Panc1 (cell line): ENCODE results near the gene SUSD6. TPM values are rescaled to one million over a fixed set of nuclear protein-coding genes. Genes with fewer than 3 reads are reported as not detected.

Experiments
- ATAC-seq: fragments of 200-7000 bp; cut with Tn5 transposase; 2 replicates; pipeline ENCODE4 v1.9.1; 2020; ENCODE audit warnings: mild to moderate bottlenecking, moderate library complexity
- BruUV-seq: library from RNA; stranded (reverse); fragments of 400-500 nt; replicated peaks from 2 replicates; lab custom pipeline; 2021; lab: Mats Ljungman, UMichigan
- CTCF ChIA-PET: fragments of 300-600 bp; sonication (Branson Sonifier 250); formaldehyde crosslinking; loops from one replicate; lab custom pipeline; 2022; ENCODE audit warnings: antibody characterized with exemption; lab: Charles Lee
- POLR2A ChIA-PET: fragments of 300-600 bp; sonication (Branson Sonifier 250); formaldehyde crosslinking; loops from one replicate; lab custom pipeline; 2022; ENCODE audit warnings: antibody characterized with exemption; lab: Charles Lee
- DNase-seq: peaks from one replicate; pipeline ENCODE4 v3.0.0-alpha.2; 2010; ENCODE audit warnings: low read depth, low spot score
- H3K27ac ChIP-seq: 2 replicates; pipeline ENCODE4 v1.5.1; 2011; ENCODE audit warnings: mild to moderate bottlenecking, low read length, inconsistent platforms
- H3K27me3 ChIP-seq: fragments of 200-500 bp; sonication (Bioruptor generic); 2 replicates; pipeline ENCODE4 v1.6.0; 2014; ENCODE audit warnings: low read length, inconsistent platforms; ENCODE audit not compliant: control insufficient read depth, insufficient read depth
- H3K36me3 ChIP-seq: fragments of 200-500 bp; sonication (Bioruptor generic); 2 replicates; pipeline ENCODE4 v1.5.1; 2014; ENCODE audit warnings: inconsistent platforms, mild to moderate bottlenecking, low read length, moderate library complexity; ENCODE audit not compliant: control insufficient read depth, insufficient read depth
- H3K4me1 ChIP-seq: 2 replicates; pipeline ENCODE4 v1.5.1; 2011; ENCODE audit warnings: inconsistent platforms, mild to moderate bottlenecking, low read length, moderate library complexity; ENCODE audit not compliant: control insufficient read depth, insufficient read depth
- H3K4me3 ChIP-seq, 2 experiments: 2 replicates each; pipeline ENCODE4 v1.5.1; 2011 to 2012; ENCODE audit warnings: low read depth in 2 of 2, low read length in 2 of 2, mild to moderate bottlenecking in 2 of 2, inconsistent platforms in 1 of 2, moderate library complexity in 1 of 2
- H3K9me3 ChIP-seq: fragments of 200-500 bp; sonication (Bioruptor generic); 2 replicates; pipeline ENCODE4 v1.5.1; 2014; ENCODE audit warnings: low read depth, mild to moderate bottlenecking, inconsistent platforms, low read length, moderate library complexity; ENCODE audit not compliant: control insufficient read depth, insufficient read depth
- POLR2AphosphoS5 ChIP-seq: IDR thresholded peaks from 2 replicates; pipeline ENCODE4 v1.6.1; 2012; ENCODE audit warnings: mild to moderate bottlenecking, low read depth, low read length, moderate library complexity
- REST ChIP-seq, 2 experiments: IDR thresholded peaks; 2 replicates each; pipeline ENCODE4 v1.6.1; 2011 to 2012; ENCODE audit warnings: low read depth in 2 of 2, control low read depth in 1 of 2, low read length in 1 of 2, mild to moderate bottlenecking in 1 of 2, moderate library complexity in 1 of 2; ENCODE audit not compliant: insufficient read depth in 1 of 2
- SIN3A ChIP-seq: IDR thresholded peaks from 2 replicates; pipeline ENCODE4 v1.6.1; 2012; ENCODE audit warnings: low read depth, mild to moderate bottlenecking, low read length, moderate library complexity, borderline replicate concordance; ENCODE audit not compliant: insufficient read depth
- TCF7L2 ChIP-seq: IDR thresholded peaks from 2 replicates; pipeline ENCODE4 v1.6.1; 2011; ENCODE audit warnings: mild to moderate bottlenecking, low read depth, low read length, inconsistent platforms
- in situ Hi-C: cut with HindIII; loops from 2 replicates; pipeline ENCODE4 v1.10.0; 2016; ENCODE audit warnings: low sequenced_read_pairs, low pct_unique_long_range_greater_than_20kb
- intact Hi-C: fragments of 100-400 bp; cut with micrococcal nuclease; formaldehyde crosslinking; loops from one replicate; pipeline ENCODE4 v1.10.0; 2022; ENCODE audit not compliant: unreplicated experiment
- total RNA-seq: library from RNA; stranded (reverse); gene quantifications from one replicate; pipeline ENCODE4 v1.2.1, GENCODE V29; 2021; ENCODE audit not compliant: unreplicated experiment
- TF ChIP-seq, protein P1 (sequence below): fragments of 450-650 bp; IDR thresholded peaks from 2 replicates; pipeline ENCODE4 v1.5.1; 2017; ENCODE audit warnings: mild to moderate bottlenecking

Gene SUSD6
- total RNA-seq, 1 experiment from 2014 or later = 10.9 TPM

- no TSS peak for BruUV-seq
- intact Hi-C loops = no loop called here
- no peaks in the 10 kb centered on the region for H3K4me1 ChIP-seq
- POLR2A ChIA-PET = no interaction called here
- TF ChIP-seq, protein P1, sequence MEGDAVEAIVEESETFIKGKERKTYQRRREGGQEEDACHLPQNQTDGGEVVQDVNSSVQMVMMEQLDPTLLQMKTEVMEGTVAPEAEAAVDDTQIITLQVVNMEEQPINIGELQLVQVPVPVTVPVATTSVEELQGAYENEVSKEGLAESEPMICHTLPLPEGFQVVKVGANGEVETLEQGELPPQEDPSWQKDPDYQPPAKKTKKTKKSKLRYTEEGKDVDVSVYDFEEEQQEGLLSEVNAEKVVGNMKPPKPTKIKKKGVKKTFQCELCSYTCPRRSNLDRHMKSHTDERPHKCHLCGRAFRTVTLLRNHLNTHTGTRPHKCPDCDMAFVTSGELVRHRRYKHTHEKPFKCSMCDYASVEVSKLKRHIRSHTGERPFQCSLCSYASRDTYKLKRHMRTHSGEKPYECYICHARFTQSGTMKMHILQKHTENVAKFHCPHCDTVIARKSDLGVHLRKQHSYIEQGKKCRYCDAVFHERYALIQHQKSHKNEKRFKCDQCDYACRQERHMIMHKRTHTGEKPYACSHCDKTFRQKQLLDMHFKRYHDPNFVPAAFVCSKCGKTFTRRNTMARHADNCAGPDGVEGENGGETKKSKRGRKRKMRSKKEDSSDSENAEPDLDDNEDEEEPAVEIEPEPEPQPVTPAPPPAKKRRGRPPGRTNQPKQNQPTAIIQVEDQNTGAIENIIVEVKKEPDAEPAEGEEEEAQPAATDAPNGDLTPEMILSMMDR = no peak
- TF ChIP-seq TCF7L2 (no peak), REST (IDR thresholded peaks at IDR 0.05; ENCODE audit: insufficient read depth in 1 of 2, low read depth in 2 of 2, low read length in 1 of 2) (no peak), SIN3A (no peak), POLR2AphosphoS5 (no peak)
- ATAC-seq = no peak
- CTCF ChIA-PET = interaction anchor here (1.2 kb wide), 1 partner anchor 145 kb away, joined by 3 read pairs; no protein-coding TSS in a partner anchor
- in situ Hi-C loops = no loop called here
- no peaks in the 10 kb centered on the region for H3K9me3 ChIP-seq
- H3K36me3 ChIP-seq = no peaks in the 10 kb centered on the region
- no peaks in the 10 kb centered on the region for H3K27me3 ChIP-seq
- no peak for DNase-seq
- H3K4me3 ChIP-seq = no peak overlapping the region
- no peak overlapping the region for H3K27ac ChIP-seq
Measured at GRCh38 chr14:69582212-69582611, 29.2 kb upstream of the SUSD6 start.

- Histone ChIP-seq H3K4me1 (no peaks in the 10 kb centered on the region), H3K27ac (no peak overlapping the region), H3K9me3 (no peaks in the 10 kb centered on the region), H3K27me3 (no peaks in the 10 kb centered on the region), H3K36me3 (no peaks in the 10 kb centered on the region), H3K4me3 (no peak overlapping the region)
- ATAC-seq = no peak
- POLR2A ChIA-PET = no interaction called here
- in situ Hi-C loops = no loop called here
- BruUV-seq = no TSS peak
- TF ChIP-seq TCF7L2 (no peak), REST (IDR thresholded peaks at IDR 0.05; ENCODE audit: insufficient read depth in 1 of 2, low read depth in 2 of 2, low read length in 1 of 2) (no peak), SIN3A (no peak), POLR2AphosphoS5 (no peak)
- TF ChIP-seq, protein P1 = no peak
- no peak for DNase-seq
- CTCF ChIA-PET = no interaction called here
- intact Hi-C loops = no loop called here
Measured at GRCh38 chr14:69582829-69583228, 28.6 kb upstream of the SUSD6 start.
